Bronchial epithelial cell (primary cell): Measurements from ENCODE around the gene RTKN2. TPM values are rescaled to one million over a fixed set of nuclear protein-coding genes. Genes with fewer than 3 reads are reported as not detected.

Source experiments
- DNase-seq: peaks from one replicate; pipeline ENCODE4 v3.0.0-alpha.2; 2010; ENCODE audit warnings: low read depth
- FAIRE-seq: peaks from 2 replicates; lab custom pipeline; 2011; peaks lifted over from hg19 to GRCh38; lab: Jason Lieb, UNC
- H3K27me3 ChIP-seq: 2 replicates; pipeline ENCODE4 v1.5.1; 2011; ENCODE audit warnings: low read length; ENCODE audit not compliant: control insufficient read depth, insufficient read depth
- H3K36me3 ChIP-seq: 2 replicates; pipeline ENCODE4 v1.5.1; 2011; ENCODE audit warnings: low read length; ENCODE audit not compliant: control insufficient read depth, insufficient read depth
- H3K4me3 ChIP-seq: 2 replicates; pipeline ENCODE4 v1.5.1; 2011; ENCODE audit warnings: mild to moderate bottlenecking, low read depth, low read length, control low read depth
- total RNA-seq: library from RNA; depleted of rRNA; stranded (reverse); fragments of >200 nt; gene quantifications from 2 replicates; pipeline ENCODE4 v1.2.1, GENCODE V29; 2014
- TF ChIP-seq, protein P1 (sequence below): IDR thresholded peaks from 2 replicates; pipeline ENCODE4 v1.5.1; 2011; ENCODE audit warnings: mild to moderate bottlenecking, moderate library complexity, low read length, control low read depth, inconsistent platforms; ENCODE audit not compliant: insufficient read depth, severe bottlenecking

Gene RTKN2, protein sequence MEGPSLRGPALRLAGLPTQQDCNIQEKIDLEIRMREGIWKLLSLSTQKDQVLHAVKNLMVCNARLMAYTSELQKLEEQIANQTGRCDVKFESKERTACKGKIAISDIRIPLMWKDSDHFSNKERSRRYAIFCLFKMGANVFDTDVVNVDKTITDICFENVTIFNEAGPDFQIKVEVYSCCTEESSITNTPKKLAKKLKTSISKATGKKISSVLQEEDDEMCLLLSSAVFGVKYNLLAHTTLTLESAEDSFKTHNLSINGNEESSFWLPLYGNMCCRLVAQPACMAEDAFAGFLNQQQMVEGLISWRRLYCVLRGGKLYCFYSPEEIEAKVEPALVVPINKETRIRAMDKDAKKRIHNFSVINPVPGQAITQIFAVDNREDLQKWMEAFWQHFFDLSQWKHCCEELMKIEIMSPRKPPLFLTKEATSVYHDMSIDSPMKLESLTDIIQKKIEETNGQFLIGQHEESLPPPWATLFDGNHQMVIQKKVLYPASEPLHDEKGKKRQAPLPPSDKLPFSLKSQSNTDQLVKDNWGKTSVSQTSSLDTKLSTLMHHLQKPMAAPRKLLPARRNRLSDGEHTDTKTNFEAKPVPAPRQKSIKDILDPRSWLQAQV
- total RNA-seq: 0.79 and 1.7 TPM in 2 replicates

DNA sequence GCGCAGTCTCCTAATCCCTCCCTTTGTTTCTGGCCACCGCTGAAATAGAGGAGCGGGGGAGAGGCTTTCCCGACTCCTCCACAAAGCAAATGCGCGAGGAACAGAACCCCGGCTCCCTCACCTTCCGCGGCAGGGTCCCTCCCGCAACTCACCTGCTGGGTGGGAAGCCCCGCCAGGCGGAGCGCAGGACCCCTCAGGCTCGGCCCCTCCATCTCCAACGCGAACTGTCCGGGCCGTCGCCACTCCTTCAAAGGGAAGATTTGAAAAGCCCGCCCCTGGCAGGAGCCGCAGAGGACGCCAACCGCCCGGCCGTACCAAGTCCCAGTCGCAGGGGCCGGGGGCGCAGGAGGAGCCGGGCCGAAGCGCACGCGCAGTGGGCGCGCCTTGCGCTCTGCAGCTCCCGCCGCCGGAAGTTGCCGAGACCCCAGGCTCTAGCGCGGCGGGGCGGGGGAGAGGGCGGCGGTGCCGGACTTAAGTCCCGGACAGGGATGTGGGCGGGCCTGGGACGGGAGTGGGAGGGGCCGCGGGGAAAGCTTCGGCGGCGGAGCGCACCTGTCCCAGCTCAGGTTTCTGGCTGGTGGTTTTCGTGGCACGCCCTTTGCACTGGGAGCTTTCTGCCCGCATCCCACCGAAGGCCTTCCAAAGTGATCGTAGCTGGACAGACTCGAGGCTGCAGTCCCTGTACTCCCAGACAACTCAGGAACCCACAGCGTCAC, at the start of gene RTKN2:
Gene RTKN2 (minus strand): TSS at position 446 of the 716 bp plus-strand sequence. CDS start 234 bp downstream, at position 212.
- FAIRE-seq (no peak), DNase-seq (peak; percentile 62)
- TF ChIP-seq, protein P1, sequence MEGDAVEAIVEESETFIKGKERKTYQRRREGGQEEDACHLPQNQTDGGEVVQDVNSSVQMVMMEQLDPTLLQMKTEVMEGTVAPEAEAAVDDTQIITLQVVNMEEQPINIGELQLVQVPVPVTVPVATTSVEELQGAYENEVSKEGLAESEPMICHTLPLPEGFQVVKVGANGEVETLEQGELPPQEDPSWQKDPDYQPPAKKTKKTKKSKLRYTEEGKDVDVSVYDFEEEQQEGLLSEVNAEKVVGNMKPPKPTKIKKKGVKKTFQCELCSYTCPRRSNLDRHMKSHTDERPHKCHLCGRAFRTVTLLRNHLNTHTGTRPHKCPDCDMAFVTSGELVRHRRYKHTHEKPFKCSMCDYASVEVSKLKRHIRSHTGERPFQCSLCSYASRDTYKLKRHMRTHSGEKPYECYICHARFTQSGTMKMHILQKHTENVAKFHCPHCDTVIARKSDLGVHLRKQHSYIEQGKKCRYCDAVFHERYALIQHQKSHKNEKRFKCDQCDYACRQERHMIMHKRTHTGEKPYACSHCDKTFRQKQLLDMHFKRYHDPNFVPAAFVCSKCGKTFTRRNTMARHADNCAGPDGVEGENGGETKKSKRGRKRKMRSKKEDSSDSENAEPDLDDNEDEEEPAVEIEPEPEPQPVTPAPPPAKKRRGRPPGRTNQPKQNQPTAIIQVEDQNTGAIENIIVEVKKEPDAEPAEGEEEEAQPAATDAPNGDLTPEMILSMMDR: no peak

DNA sequence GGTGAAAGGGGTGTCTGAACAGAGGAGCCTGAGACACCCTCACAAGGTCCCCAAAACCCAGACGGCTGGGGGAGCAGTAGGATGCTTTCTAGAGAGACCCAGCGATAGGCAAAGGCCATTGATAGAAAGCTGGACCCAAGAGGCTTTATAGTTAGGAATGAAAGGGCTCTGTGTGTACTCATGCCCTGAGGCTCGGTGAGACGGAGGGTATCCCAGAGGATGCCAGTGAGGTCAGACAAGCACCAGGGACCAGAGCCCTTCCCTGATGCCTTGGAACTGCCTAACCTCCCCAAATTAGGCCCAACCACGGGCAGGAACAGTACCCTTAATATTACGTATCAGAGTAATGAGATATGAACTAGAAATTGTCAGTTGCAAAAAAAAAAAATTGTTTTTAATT, 48.6 kb upstream of the RTKN2 start:
- Histone ChIP-seq H3K4me3 (no peak overlapping the region), H3K36me3 (no peaks in the 10 kb centered on the region), H3K27me3 (no peaks in the 10 kb centered on the region)
- DNase-seq: no peak
- FAIRE-seq: no peak
- TF ChIP-seq, protein P1: no peak

More for the DNA sequence above, at the start of gene RTKN2:
- H3K36me3 ChIP-seq: no peaks in the 10 kb centered on the region
- peak within 1 kb of the TSS; percentile 70 for H3K4me3 ChIP-seq
- no peaks in the 10 kb centered on the region for H3K27me3 ChIP-seq

DNA sequence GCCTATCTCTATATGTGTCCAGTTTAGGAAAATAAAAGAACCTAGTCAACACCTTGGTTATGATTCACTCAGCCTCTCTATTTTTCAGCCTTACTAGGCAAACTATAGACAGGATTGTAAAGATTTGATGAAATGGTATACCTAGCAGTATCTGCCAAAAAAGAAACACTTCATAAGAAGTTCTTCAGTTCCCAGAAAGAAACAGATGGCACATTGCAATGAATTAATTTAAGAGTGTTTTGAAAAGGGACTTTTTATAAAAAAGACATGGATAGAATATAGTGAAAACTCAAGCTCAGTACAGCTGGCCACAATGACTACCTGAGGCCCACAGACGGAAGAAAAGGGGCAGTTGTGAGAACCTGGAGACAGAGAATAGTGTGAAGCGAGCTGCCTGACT, 40.6 kb upstream of the RTKN2 start:
- Histone ChIP-seq H3K27me3 (no peaks in the 10 kb centered on the region), H3K4me3 (no peak overlapping the region), H3K36me3 (no peaks in the 10 kb centered on the region)
- FAIRE-seq (no peak), DNase-seq (no peak)
- TF ChIP-seq, protein P1: no peak

DNA sequence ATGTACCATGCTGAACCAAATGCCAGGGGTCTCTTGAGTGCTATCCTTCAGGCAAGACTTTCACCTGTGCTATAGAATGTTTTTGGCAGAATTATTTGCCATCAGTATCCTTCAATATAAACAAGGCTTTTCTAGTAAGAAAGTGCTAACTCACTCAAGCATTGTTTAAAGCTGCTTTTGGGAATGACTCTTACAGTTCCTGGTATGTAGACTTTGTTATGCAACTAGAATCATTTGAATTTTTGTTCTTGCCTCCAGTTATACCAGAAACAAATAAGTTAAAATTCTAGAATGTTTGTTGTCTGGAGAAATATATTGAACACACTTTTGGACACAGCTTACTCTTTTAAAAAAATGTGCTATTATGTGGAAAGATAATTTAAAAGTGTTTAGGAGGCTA, 39.5 kb upstream of the RTKN2 start:
- Histone ChIP-seq H3K27me3 (no peaks in the 10 kb centered on the region), H3K36me3 (no peaks in the 10 kb centered on the region), H3K4me3 (no peak overlapping the region)
- TF ChIP-seq, protein P1: no peak
- DNase-seq (no peak), FAIRE-seq (no peak)

DNA sequence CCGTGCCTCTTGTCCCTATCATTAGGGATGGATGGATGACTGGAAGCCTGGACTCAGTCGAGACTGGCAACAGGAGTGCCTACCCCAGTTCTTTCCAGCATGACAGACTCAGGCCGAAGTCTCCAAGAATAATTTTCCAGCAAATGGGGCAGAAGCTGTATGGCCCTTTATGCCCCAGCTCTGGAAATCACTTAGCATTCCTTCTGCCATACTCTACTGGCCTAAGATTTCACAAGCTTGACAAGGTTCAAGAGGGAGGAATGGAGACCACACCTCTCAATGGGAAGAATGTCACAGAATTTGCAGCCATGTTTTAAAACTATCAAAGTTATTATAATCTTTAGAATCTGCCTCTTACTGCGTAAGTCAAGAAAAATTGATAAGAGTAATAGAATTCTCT, 39.0 kb upstream of the RTKN2 start:
- TF ChIP-seq, protein P1: no peak
- Histone ChIP-seq H3K4me3 (no peak overlapping the region), H3K36me3 (no peaks in the 10 kb centered on the region), H3K27me3 (no peaks in the 10 kb centered on the region)
- no peak for FAIRE-seq
- DNase-seq: no peak
